ENCODE results near the gene SPPL2B.
A peak's percentile ranks its signal among the peaks of the same experiment; 100 is the strongest.

Gene SPPL2B

GRCh38 chr19:2318923-2319322 lies 9.6 kb upstream of the SPPL2B start:
- H3F3A ChIP-seq (ENCODE audit: low read depth), result no peaks in the 10 kb centered on the region
- H3K9ac ChIP-seq (ENCODE audit: low read depth, low read length, poor library complexity, severe bottlenecking), result no peak overlapping the region
- no peaks in the 10 kb centered on the region for H3K36me3 ChIP-seq (ENCODE audit: insufficient read depth, low read length)
- H3K9me2 ChIP-seq (replicated peaks; ENCODE audit: low read depth, low read length), result no peaks in the 10 kb centered on the region
- H4K20me1 ChIP-seq (ENCODE audit: insufficient read depth, low read length, poor library complexity, severe bottlenecking), result no peaks in the 10 kb centered on the region
- no peak overlapping the region for H3K4me3 ChIP-seq (ENCODE audit: low read length, poor library complexity, severe bottlenecking)
- H3K27me3 ChIP-seq (ENCODE audit: insufficient read depth, low read length, poor library complexity, severe bottlenecking), result no peaks in the 10 kb centered on the region
- H3K79me2 ChIP-seq (ENCODE audit: insufficient read depth, low read length), result no peaks in the 10 kb centered on the region; the same call in 1 of the 2 replicates
- H3K4me1 ChIP-seq (ENCODE audit: insufficient read depth, low read length, poor library complexity, severe bottlenecking), result peaks cover 4% of the 10 kb centered on the region
- H3K9me3 ChIP-seq (ENCODE audit: insufficient read depth, low read depth, low read length), result no peaks in the 10 kb centered on the region
- TF ChIP-seq CTCF (conservative IDR thresholded peaks at IDR 0.05; ENCODE audit: low read length) (no peak), EZH2phosphoT487 (IDR thresholded peaks at IDR 0.05; ENCODE audit: borderline replicate concordance) (no peak)
- no peak overlapping the region for H2AFZ ChIP-seq (ENCODE audit: low read length)
- H3K4me2 ChIP-seq (ENCODE audit: low read depth, low read length, poor library complexity, severe bottlenecking), result peak overlapping the region; percentile 1

- no peak overlapping the region for H3K9ac ChIP-seq (ENCODE audit: low read depth, low read length, poor library complexity, severe bottlenecking)
These were observed 8.9 kb upstream of the SPPL2B start for GRCh38 chr19:2319551-2319950.

GRCh38 chr19:2320049-2320448 lies 8.4 kb upstream of the SPPL2B start:
- TF ChIP-seq EZH2phosphoT487 (IDR thresholded peaks at IDR 0.05; ENCODE audit: borderline replicate concordance), result no peak
- Histone ChIP-seq H3F3A (ENCODE audit: low read depth) (no peaks in the 10 kb centered on the region), H3K4me2 (ENCODE audit: low read depth, low read length, poor library complexity, severe bottlenecking) (no peak overlapping the region), H3K4me1 (ENCODE audit: insufficient read depth, low read length, poor library complexity, severe bottlenecking) (peaks cover 6% of the 10 kb centered on the region), H3K9ac (ENCODE audit: low read depth, low read length, poor library complexity, severe bottlenecking) (no peak overlapping the region), H3K9me2 (replicated peaks; ENCODE audit: low read depth, low read length) (no peaks in the 10 kb centered on the region), H4K20me1 (ENCODE audit: insufficient read depth, low read length, poor library complexity, severe bottlenecking) (peaks cover 3% of the 10 kb centered on the region), H3K9me3 (ENCODE audit: insufficient read depth, low read depth, low read length) (no peaks in the 10 kb centered on the region), H3K4me3 (ENCODE audit: low read length, poor library complexity, severe bottlenecking) (no peak overlapping the region), H2AFZ (ENCODE audit: low read length) (no peak overlapping the region), H3K79me2 (ENCODE audit: insufficient read depth, low read length) (peaks cover 11% of the 10 kb centered on the region; the same call in 1 of the 2 replicates), H3K27me3 (ENCODE audit: insufficient read depth, low read length, poor library complexity, severe bottlenecking) (no peaks in the 10 kb centered on the region), H3K36me3 (ENCODE audit: insufficient read depth, low read length) (no peaks in the 10 kb centered on the region)

More at GRCh38 chr19:2319551-2319950, 8.9 kb upstream of the SPPL2B start:
- Histone ChIP-seq H3K9me3 (ENCODE audit: insufficient read depth, low read depth, low read length) (no peaks in the 10 kb centered on the region), H4K20me1 (ENCODE audit: insufficient read depth, low read length, poor library complexity, severe bottlenecking) (no peaks in the 10 kb centered on the region), H3K27me3 (ENCODE audit: insufficient read depth, low read length, poor library complexity, severe bottlenecking) (no peaks in the 10 kb centered on the region), H3K4me2 (ENCODE audit: low read depth, low read length, poor library complexity, severe bottlenecking) (no peak overlapping the region), H2AFZ (ENCODE audit: low read length) (no peak overlapping the region), H3K4me1 (ENCODE audit: insufficient read depth, low read length, poor library complexity, severe bottlenecking) (peaks cover 4% of the 10 kb centered on the region), H3K4me3 (ENCODE audit: low read length, poor library complexity, severe bottlenecking) (no peak overlapping the region), H3F3A (ENCODE audit: low read depth) (no peaks in the 10 kb centered on the region), H3K79me2 (ENCODE audit: insufficient read depth, low read length) (peaks cover 6% of the 10 kb centered on the region; the same call in 1 of the 2 replicates), H3K9me2 (replicated peaks; ENCODE audit: low read depth, low read length) (no peaks in the 10 kb centered on the region), H3K36me3 (ENCODE audit: insufficient read depth, low read length) (no peaks in the 10 kb centered on the region)
- TF ChIP-seq CTCF (conservative IDR thresholded peaks at IDR 0.05; ENCODE audit: low read length), result no peak
- TF ChIP-seq EZH2phosphoT487 (IDR thresholded peaks at IDR 0.05; ENCODE audit: borderline replicate concordance), result no peak

- Histone ChIP-seq H3K9ac (ENCODE audit: low read depth, low read length, poor library complexity, severe bottlenecking) (no peak overlapping the region), H3K36me3 (ENCODE audit: insufficient read depth, low read length) (no peaks in the 10 kb centered on the region), H2AFZ (ENCODE audit: low read length) (no peak overlapping the region), H3K4me2 (ENCODE audit: low read depth, low read length, poor library complexity, severe bottlenecking) (no peak overlapping the region), H3K27me3 (ENCODE audit: insufficient read depth, low read length, poor library complexity, severe bottlenecking) (no peaks in the 10 kb centered on the region), H3K4me1 (ENCODE audit: insufficient read depth, low read length, poor library complexity, severe bottlenecking) (peaks cover 10% of the 10 kb centered on the region), H3F3A (ENCODE audit: low read depth) (no peaks in the 10 kb centered on the region), H4K20me1 (ENCODE audit: insufficient read depth, low read length, poor library complexity, severe bottlenecking) (peaks cover 11% of the 10 kb centered on the region), H3K79me2 (ENCODE audit: insufficient read depth, low read length) (peaks cover 20% of the 10 kb centered on the region; the same call in 1 of the 2 replicates), H3K9me2 (replicated peaks; ENCODE audit: low read depth, low read length) (no peaks in the 10 kb centered on the region), H3K4me3 (ENCODE audit: low read length, poor library complexity, severe bottlenecking) (no peak overlapping the region), H3K9me3 (ENCODE audit: insufficient read depth, low read depth, low read length) (no peaks in the 10 kb centered on the region)
- no peak for TF ChIP-seq CTCF (conservative IDR thresholded peaks at IDR 0.05; ENCODE audit: low read length)
- no peak for TF ChIP-seq EZH2phosphoT487 (IDR thresholded peaks at IDR 0.05; ENCODE audit: borderline replicate concordance)
These were observed 7.5 kb upstream of the SPPL2B start for GRCh38 chr19:2320939-2321338.
